Vagina (tissue), 2 donors: ENCODE results near the gene ZCCHC14. TPM values are rescaled to one million over a fixed set of nuclear protein-coding genes. Genes with fewer than 3 reads are reported as not detected.
A peak's percentile ranks its signal among the peaks of the same experiment; 100 is the strongest.

ENCODE experiments used
- DNase-seq, 2 donors: peaks; one replicate each; pipeline ENCODE4 v3.0.0-alpha.2; 2017; ENCODE audit errors: extremely low spot score in 2 of 2
- H3K27ac ChIP-seq: fragments of 200-600 bp; sonication (generic); one replicate; pipeline ENCODE4 v1.5.1; 2019
- H3K27me3 ChIP-seq: fragments of 200-600 bp; sonication (generic); one replicate; pipeline ENCODE4 v1.5.1; 2019
- H3K36me3 ChIP-seq, 2 donors: fragments of 200-600 bp; sonication (generic); one replicate each; pipeline ENCODE4 v1.5.1; 2017 to 2019
- H3K4me1 ChIP-seq: fragments of 200-600 bp; sonication (generic); one replicate; pipeline ENCODE4 v1.5.1; 2019
- H3K4me3 ChIP-seq, 2 donors: fragments of 200-600 bp; sonication (generic); 1 replicate in 1 of 2; 2 replicates in 1 of 2; pipeline ENCODE4 v1.5.1; 2016 to 2019
- H3K9me3 ChIP-seq: fragments of 200-600 bp; sonication (generic); one replicate; pipeline ENCODE4 v1.5.1; 2019
- CTCF ChIP-seq, 3 experiments: fragments of 450-650 bp in 2 of 3; fragments of 200-600 bp in 1 of 3; sonication (generic) in 1 of 3; IDR thresholded peaks; one replicate each; pipeline ENCODE4 v1.5.1; 2017 to 2019; ENCODE audit warnings: antibody characterized with exemption in 3 of 3, mild to moderate bottlenecking in 2 of 3, moderate library complexity in 2 of 3
- POLR2A ChIP-seq, 2 donors: fragments of 450-650 bp; IDR thresholded peaks; one replicate each; pipeline ENCODE4 v1.6.1; 2017; ENCODE audit warnings: antibody characterized with exemption in 2 of 2, mild to moderate bottlenecking in 2 of 2, moderate library complexity in 2 of 2
- POLR2AphosphoS5 ChIP-seq, 2 donors: sonication (generic); formaldehyde crosslinking; IDR thresholded peaks; one replicate each; pipeline ENCODE4 v1.9.0; 2017; ENCODE audit warnings: antibody characterized with exemption in 2 of 2, mild to moderate bottlenecking in 2 of 2, low read depth in 1 of 2; ENCODE audit not compliant: insufficient read depth in 1 of 2
- intact Hi-C: fragments of 100-400 bp; cut with DNase I; formaldehyde crosslinking; loops from one replicate; pipeline ENCODE4 v1.15.1; 2023
- total RNA-seq: library from RNA; depleted of rRNA; stranded (reverse); fragments of >200 nt; gene quantifications from one replicate; pipeline ENCODE4 v1.2.3, GENCODE V29; 2016

The ZCCHC14 gene
- total RNA-seq, 1 donor from 2014 or later, result 74.2 TPM

GRCh38 chr16:87461466-87461991 lies 31.3 kb downstream of the ZCCHC14 start:
- H3K36me3 ChIP-seq, result peaks cover 0 to 14% of the 10 kb centered on the region in 2 donors
- intact Hi-C loops, result no loop called here
- TF ChIP-seq POLR2AphosphoS5 (IDR thresholded peaks at IDR 0.05; ENCODE audit: insufficient read depth in 1 of 2, low read depth in 1 of 2) (peak; percentile 41 to 86), CTCF (IDR thresholded peaks at IDR 0.05) (no peak), POLR2A (IDR thresholded peaks at IDR 0.05) (no peak)
- H3K27ac ChIP-seq, result peak overlapping the region; percentile 94
- peak overlapping the region in 1 of 2 donors; percentile 12 for H3K4me3 ChIP-seq
- no peaks in the 10 kb centered on the region for H3K27me3 ChIP-seq
- DNase-seq, result no peak
- peaks cover 71% of the 10 kb centered on the region for H3K4me1 ChIP-seq
- no peaks in the 10 kb centered on the region for H3K9me3 ChIP-seq

- Histone ChIP-seq H3K36me3 (peaks cover 0 to 14% of the 10 kb centered on the region in 2 donors), H3K4me3 (no peak overlapping the region), H3K27ac (peak overlapping the region; percentile 94), H3K27me3 (no peaks in the 10 kb centered on the region), H3K4me1 (peaks cover 65% of the 10 kb centered on the region), H3K9me3 (no peaks in the 10 kb centered on the region)
- no peak for DNase-seq
- intact Hi-C loops, result no loop called here
- no peak for TF ChIP-seq CTCF (IDR thresholded peaks at IDR 0.05)
- TF ChIP-seq POLR2AphosphoS5 (IDR thresholded peaks at IDR 0.05; ENCODE audit: insufficient read depth in 1 of 2, low read depth in 1 of 2), result no peak
- no peak for TF ChIP-seq POLR2A (IDR thresholded peaks at IDR 0.05)
Observed at GRCh38 chr16:87460936-87461335, 31.9 kb downstream of the ZCCHC14 start.

GRCh38 chr16:87459833-87460232 lies 33.0 kb downstream of the ZCCHC14 start:
- intact Hi-C loops, result no loop called here

GRCh38 chr16:87459027-87459426 lies 33.8 kb downstream of the ZCCHC14 start:
- H3K27ac ChIP-seq, result peak overlapping the region; percentile 68
- peaks cover 0 to 14% of the 10 kb centered on the region in 2 donors for H3K36me3 ChIP-seq
- DNase-seq, result no peak
- peaks cover 46% of the 10 kb centered on the region for H3K4me1 ChIP-seq
- H3K9me3 ChIP-seq, result no peaks in the 10 kb centered on the region
- H3K4me3 ChIP-seq, result no peak overlapping the region
- intact Hi-C loops, result no loop called here
- no peaks in the 10 kb centered on the region for H3K27me3 ChIP-seq
- TF ChIP-seq POLR2AphosphoS5 (IDR thresholded peaks at IDR 0.05; ENCODE audit: insufficient read depth in 1 of 2, low read depth in 1 of 2), result no peak
- no peak for TF ChIP-seq CTCF (IDR thresholded peaks at IDR 0.05)
- TF ChIP-seq POLR2A (IDR thresholded peaks at IDR 0.05), result no peak

More at GRCh38 chr16:87459833-87460232, 33.0 kb downstream of the ZCCHC14 start:
- Histone ChIP-seq H3K27me3 (no peaks in the 10 kb centered on the region), H3K4me1 (peaks cover 54% of the 10 kb centered on the region), H3K4me3 (no peak overlapping the region), H3K27ac (no peak overlapping the region), H3K9me3 (no peaks in the 10 kb centered on the region), H3K36me3 (peaks cover 0 to 14% of the 10 kb centered on the region in 2 donors)
- TF ChIP-seq CTCF (IDR thresholded peaks at IDR 0.05), result no peak
- no peak for DNase-seq

GRCh38 chr16:87458424-87458915 lies 34.4 kb downstream of the ZCCHC14 start:
- intact Hi-C loops, result no loop called here
- H3K9me3 ChIP-seq, result no peaks in the 10 kb centered on the region
- no peak overlapping the region for H3K4me3 ChIP-seq
- H3K36me3 ChIP-seq, result peaks cover 0 to 14% of the 10 kb centered on the region in 2 donors
- peaks cover 40% of the 10 kb centered on the region for H3K4me1 ChIP-seq
- DNase-seq, result no peak
- TF ChIP-seq CTCF (IDR thresholded peaks at IDR 0.05) (no peak), POLR2AphosphoS5 (IDR thresholded peaks at IDR 0.05; ENCODE audit: insufficient read depth in 1 of 2, low read depth in 1 of 2) (no peak), POLR2A (IDR thresholded peaks at IDR 0.05) (no peak)
- H3K27ac ChIP-seq, result peak overlapping the region; percentile 68
- H3K27me3 ChIP-seq, result no peaks in the 10 kb centered on the region
